SH-SY5Y (cell line): ENCODE measurements around the gene TEX29.

ENCODE experiments used
- GATA2 ChIP-seq: IDR thresholded peaks from 2 replicates; pipeline ENCODE4 v1.6.1; 2011; ENCODE audit warnings: mild to moderate bottlenecking, low read depth, low read length
- GATA3 ChIP-seq: IDR thresholded peaks from 2 replicates; pipeline ENCODE4 v1.6.1; 2011; ENCODE audit warnings: low read depth, mild to moderate bottlenecking, low read length, moderate library complexity

The TEX29 gene

DNA sequence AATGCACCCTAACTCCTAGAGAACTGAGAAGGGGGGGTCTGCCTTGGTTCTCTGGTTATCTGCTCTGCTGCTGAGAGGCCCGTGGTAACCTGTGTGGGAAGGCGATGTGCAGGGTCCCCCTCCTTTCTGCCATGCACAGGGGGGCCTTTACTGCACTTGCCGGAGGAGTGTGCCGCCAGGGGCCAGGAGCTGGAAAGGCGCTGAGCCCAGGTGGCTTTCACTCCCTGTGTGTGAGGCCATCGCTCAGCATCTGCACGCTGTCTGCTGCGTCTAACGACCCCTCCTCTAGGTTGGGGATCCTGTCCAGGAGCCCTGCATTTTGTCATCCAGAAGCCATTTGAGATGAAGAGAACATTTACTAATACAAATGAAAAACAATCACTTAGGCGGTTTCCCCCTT, 37.0 kb upstream of the TEX29 start:
- TF ChIP-seq GATA2 = no peak
- no peak for TF ChIP-seq GATA3

DNA sequence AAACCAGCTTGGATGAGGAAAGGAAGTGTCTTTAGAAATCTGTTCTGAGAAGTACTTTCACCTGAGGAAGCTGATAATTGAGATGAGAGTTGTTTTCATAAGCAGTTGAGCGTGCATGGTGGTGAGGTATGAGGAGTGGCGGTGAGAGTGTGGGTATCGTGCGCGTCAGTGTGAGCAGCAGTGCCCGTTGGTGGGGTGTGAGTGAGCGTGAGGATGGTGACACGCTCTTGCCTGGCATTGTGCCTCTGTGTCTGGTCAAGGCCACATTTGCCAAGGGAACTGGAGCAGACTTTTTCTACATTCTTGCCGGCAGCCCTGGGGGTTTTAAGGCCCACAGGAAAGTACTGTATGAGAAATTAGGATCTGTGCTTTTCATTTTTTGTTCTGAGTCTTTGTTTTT, 36.5 kb upstream of the TEX29 start:
- no peak for TF ChIP-seq GATA2

DNA sequence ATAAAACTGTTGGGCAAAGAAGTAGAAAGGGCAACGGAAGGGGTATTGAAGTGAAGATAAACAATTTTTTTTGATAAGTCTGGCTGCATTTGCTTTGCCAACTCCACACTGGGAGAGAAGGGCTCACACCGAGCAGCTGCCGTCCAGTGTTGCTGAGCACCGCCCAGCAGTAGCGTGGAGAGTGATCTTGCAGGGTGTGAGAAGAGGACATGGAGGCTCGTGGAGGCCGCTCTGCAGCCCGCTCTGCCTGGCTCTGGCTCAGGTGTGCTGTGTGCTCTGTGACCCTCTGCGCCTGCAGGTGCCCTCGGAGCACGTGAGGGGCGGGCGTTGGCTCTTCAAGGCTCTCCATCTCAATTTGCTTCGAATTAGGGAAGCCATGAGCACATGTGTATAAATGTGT, 35.9 kb upstream of the TEX29 start:
- no peak for TF ChIP-seq GATA3
- no peak for TF ChIP-seq GATA2

DNA sequence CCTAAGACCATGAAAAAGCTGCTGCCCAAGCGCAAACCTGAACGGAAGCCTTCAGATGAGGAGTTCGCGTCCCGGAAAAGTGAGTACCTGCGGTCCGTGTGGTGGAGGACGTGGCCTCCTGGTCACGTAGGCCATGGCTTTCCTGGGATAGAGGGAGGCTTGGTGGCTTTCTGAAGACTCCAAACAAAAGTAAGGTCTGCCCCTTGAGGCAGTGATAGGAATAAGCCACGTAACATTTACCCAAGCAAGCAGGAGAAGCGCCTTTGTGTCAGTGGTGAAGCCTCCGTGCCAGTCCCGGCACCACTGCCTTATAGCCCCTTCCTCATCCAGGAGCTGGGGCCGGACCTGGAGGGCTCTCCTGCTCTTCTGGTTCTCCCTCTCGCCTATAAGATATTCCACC, 34.3 kb upstream of the TEX29 start:
- no peak for TF ChIP-seq GATA3
- no peak for TF ChIP-seq GATA2

DNA sequence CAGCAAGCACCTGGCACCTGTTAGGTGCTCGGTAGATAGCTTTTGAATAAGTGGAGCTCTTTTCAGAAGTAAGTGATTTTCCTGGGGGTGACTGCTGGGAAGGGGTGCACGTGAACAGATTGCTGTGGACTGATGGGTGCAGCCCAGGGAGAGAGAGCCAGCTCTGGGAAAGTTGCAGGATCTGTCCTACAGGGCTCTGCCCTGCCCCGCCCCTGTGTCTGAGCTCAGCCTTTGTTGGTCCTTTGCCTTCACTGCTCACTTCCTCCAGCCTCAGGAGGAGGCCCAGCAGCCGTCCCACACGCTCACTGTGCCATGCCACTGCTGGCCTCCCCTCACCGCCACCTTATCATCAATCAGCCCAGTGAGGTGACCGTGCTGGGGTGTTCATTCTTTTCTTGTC, 33.7 kb upstream of the TEX29 start:
- TF ChIP-seq GATA3 = no peak
- TF ChIP-seq GATA2 = no peak

DNA sequence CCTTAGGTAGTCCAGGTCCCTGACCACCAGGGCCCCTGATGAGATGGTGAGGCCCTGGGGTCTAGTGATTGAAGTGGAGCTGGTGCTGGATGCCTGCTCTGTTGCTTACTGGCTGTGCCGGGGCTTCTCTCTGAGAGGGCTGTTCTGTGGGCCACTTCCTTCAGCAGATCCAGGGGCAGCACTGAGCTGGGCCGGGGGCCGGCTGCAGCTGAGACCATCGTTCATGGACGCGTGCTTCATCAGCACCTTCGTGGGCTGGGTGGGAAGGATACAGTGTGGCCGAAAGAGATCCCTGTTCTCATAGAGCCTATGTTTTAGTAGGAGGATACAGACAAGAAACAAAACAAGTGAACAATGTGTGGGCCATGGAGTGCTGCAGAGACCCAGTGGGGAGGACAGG, 33.2 kb upstream of the TEX29 start:
- no peak for TF ChIP-seq GATA2
- no peak for TF ChIP-seq GATA3

DNA sequence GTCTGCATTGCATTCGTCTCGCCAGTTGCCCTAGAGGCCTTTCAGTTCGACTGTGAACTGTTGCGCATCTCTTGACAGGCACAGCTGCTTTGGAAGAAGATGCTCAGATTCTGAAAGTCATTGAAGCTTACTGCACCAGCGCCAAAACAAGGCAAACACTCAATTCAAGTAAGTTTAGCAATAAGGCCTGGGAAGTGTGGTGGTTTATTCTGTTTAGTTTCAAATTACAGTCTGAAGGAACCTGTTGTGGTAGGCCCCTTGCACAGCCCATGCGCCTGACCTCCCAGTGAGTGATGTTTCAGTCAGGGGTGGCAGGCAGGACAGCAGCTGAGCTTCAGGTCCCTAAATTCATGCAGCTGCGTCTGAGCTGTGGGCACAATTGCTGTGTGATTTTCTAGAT, 32.2 kb upstream of the TEX29 start:
- no peak for TF ChIP-seq GATA2
- TF ChIP-seq GATA3 = no peak

DNA sequence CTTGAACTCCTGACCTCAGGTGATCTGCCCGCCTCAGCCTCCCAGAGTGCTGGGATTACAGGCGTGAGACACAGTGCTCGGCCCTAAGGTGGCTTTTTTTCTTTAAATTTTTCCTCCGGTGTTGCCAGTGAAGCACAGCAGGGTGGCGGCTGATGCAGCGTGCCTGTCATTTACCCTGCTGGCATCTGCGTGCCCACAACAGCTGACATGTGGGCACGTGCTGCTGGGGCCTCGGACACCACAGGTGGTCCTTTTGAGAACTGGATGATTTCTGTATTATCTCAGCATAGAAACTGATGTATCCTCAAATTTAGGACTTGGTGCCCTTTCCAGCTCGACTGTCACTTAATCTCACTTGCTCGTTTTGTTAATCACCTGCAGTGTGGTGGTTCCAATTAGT, 31.2 kb upstream of the TEX29 start:
- TF ChIP-seq GATA3 (no peak), GATA2 (no peak)

DNA sequence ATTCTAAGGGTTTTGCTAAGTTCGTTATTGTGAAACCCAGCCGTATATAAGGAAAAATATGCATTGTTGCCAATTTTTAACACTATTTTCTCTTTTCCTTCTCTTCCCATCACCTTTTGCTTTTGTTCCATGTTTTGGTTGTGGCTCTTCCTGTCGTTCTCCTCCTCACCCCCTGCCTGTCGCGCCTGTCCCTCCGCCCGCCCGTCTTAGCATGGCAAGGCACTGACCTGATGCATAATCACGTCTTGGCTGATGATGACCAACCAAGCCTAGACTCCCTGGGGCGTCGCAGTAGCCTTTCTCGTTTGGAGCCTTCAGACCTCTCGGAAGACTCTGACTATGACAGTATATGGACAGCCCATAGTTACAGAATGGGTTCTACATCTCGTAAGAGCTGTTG, 28.5 kb upstream of the TEX29 start:
- TF ChIP-seq GATA2 = no peak
- TF ChIP-seq GATA3 = no peak

DNA sequence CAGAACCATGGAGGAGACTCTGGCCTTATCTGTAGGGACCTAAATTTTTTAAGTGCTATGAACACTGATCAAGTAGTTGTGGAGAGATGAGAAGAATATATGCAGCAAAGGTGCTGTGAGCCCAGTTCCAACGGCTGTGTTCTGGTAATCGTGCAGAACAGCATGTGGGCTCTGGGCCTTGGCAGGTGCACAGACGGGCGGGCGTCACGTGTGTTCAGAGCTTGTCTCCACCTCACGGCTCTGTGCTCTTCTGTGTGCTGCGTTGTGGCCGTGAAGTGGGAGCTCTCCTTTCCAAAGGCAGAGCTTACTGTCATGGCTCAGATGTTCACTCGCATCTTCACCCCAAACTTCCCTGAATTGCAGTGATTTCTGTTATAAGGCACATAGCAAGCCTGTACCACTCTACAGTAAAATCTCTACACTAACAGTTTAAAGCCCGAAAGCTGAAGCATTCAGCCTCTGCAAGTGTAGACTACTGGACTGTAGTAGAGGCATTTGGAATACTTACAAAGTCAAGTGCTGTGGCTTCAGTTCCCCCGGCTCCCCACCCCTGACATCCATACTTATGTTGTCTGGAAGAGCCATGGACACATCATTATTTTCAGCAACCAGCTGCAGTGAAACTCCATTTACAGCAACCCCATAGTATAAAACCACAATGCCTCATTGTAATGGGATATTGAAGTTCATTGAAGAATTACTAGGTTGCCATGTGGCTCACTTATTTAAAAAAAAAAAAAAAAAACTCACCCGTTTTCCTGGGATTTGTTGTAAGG, 27.5 kb upstream of the TEX29 start:
- TF ChIP-seq GATA3 (no peak), GATA2 (no peak)

DNA sequence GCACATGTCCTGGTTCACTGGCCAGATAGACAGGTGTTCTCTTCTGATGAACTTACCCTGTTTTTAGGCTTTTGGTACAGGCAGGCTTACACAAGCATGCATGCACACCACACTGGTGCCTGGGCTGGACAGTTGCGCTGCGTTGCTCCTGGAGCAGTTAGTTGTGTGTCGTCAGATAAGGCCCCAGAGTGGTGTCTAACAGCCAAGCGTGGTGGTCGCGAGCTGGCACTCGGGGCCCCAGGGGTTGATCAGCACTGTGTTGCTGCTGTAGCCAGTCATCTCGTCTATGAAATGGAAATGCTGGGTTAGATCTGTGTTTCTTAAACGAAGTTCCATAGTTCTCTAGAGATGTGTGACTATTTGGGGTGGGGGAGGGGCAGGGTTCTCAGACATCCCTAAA, 24.6 kb upstream of the TEX29 start:
- TF ChIP-seq GATA2 = no peak

DNA sequence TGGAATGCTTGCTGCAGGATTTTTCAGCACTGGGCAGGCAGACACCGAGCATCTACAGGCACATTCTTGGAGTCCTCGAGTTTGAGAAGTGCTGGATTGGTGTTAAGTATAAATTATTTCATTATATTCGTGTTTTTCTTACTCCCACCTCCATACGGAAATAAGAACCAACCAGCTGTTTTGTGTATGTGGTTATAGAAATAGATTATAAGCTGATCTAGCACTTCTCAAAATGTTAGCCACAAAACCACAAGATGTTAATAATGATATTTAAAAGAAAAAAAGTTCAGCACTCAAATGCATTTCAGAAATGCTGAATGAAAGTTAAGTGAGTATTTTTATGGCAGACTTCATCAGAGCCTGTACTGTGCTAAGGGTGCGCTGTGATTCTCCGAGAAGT, 24.0 kb upstream of the TEX29 start:
- no peak for TF ChIP-seq GATA2
- TF ChIP-seq GATA3 = no peak

DNA sequence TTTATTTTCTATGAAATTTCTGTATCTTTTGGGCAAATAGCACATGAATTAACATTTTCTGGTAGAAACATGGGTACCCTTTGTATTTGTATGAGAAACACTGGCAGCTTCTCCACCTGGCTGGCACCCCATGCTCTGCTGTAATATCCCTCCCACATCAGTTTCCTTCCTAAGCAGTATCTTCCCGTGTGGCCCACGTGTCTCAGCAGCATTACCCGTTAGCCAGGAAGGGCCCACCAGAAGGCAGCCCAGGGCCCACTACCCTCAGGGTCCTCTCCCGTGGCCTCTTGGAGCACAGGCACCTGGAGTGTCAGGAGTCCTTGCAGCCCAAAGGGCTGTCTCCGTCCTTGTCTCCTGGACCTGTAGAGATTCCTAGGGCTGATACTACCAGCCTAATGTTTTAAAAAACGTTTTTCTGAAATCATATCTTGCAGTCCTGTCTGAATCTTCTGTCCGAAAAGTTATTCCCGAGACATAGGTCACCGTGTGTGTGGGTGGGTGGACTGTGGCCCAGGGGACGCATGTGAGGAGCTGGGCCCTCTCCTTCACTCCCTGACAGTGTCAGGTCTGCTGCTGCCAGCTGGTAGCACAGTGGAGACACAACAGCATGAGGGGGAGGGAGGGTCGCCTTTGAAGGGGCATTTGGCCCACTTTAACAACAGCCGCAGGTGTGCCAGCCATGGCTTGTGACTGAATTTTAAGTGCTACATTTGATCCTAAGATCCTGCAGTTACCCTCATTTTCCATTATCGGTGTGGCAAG, 22.0 kb upstream of the TEX29 start:
- TF ChIP-seq GATA3 = no peak
- no peak for TF ChIP-seq GATA2

DNA sequence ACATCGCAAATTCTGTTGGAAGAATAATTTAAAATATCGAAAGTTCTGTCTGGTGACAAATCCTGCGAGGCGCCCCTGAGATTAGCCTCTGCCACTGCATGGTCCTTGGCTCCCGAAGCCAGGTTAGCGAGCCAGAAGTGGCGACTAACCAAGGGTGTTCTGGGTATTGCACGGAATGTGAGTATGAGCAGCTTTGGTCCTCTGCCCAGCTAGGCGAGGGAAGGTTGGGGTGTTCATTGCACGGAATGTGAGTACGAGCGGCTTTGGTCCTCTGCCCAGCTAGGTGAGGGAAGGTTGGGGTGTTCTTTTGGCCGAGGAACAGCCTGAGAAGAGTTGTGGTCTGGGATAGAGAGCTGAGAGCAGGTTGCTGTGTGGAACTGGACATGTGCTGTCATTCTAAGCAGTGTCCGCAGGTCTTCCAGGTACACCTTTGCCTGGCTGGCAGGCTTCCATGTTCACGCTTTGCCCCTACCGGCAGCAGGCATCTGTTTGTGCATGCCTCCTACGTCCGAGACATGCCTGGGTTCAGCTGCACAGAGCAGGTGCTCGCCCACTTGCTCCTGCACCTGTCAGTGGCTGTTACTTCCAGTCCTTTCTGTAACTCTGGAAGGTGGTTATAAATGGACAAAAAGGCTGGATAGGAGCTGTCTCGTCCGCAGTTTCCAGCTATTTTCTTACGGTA, 18.3 kb upstream of the TEX29 start:
- TF ChIP-seq GATA3 (no peak), GATA2 (no peak)

DNA sequence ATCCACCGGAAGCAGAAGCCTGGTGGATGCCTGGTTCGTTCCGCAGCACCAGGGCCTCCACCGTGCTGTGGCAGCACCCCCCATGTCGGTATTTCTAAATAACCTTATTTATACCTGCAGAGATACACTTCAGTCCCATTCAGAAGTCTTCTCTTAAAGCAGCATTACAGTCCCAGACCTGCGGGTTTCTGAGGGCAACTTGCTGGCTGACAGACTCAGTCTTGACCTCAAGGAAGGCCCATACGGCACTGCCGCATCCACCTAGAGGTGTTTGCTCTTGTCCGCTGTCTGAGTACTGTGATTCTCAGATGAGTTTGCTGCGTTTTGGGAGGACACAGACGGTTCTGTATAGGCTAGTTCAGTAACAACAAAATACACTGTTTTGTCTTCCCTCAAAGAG, 16.9 kb upstream of the TEX29 start:
- TF ChIP-seq GATA3 (no peak), GATA2 (no peak)
